GM23248 (cell line): ENCODE results near the gene TUBGCP6. TPM values are rescaled to one million over a fixed set of nuclear protein-coding genes. Genes with fewer than 3 reads are reported as not detected.

Experiments used
- DNase-seq: peaks from one replicate; pipeline ENCODE4 v3.0.0-alpha.2; 2015
- H2AFZ ChIP-seq: fragments of 200-600 bp; sonication (generic); 2 replicates; pipeline ENCODE4 v1.6.1; 2016; ENCODE audit warnings: antibody characterized with exemption
- H3F3A ChIP-seq: fragments of 200-600 bp; sonication (generic); 2 replicates; pipeline ENCODE4 v1.6.1; 2016; ENCODE audit warnings: mild to moderate bottlenecking, antibody characterized with exemption, mixed run types; ENCODE audit not compliant: insufficient read depth
- H3K27ac ChIP-seq: fragments of 200-600 bp; sonication (generic); 2 replicates; pipeline ENCODE4 v1.5.1; 2016; ENCODE audit warnings: mild to moderate bottlenecking
- H3K27me3 ChIP-seq: fragments of 200-600 bp; sonication (generic); replicated peaks from 2 replicates; pipeline ENCODE4 v1.6.1; 2016; ENCODE audit warnings: mild to moderate bottlenecking; ENCODE audit not compliant: insufficient read depth
- H3K36me3 ChIP-seq: fragments of 200-600 bp; sonication (generic); 2 replicates; pipeline ENCODE4 v1.6.1; 2016; ENCODE audit warnings: low read depth, mild to moderate bottlenecking
- H3K4me1 ChIP-seq: fragments of 200-600 bp; sonication (generic); 2 replicates; pipeline ENCODE4 v1.6.1; 2016; ENCODE audit warnings: mild to moderate bottlenecking; ENCODE audit not compliant: insufficient read depth
- H3K4me2 ChIP-seq: fragments of 200-600 bp; sonication (generic); one replicate; pipeline ENCODE4 v1.6.1; 2016; ENCODE audit warnings: mild to moderate bottlenecking; ENCODE audit not compliant: unreplicated experiment
- H3K4me3 ChIP-seq: fragments of 200-600 bp; sonication (generic); 2 replicates; pipeline ENCODE4 v1.5.1; 2016; ENCODE audit warnings: mild to moderate bottlenecking
- H3K79me2 ChIP-seq: fragments of 200-600 bp; sonication (generic); 2 replicates; pipeline ENCODE4 v1.6.1; 2016; ENCODE audit warnings: mild to moderate bottlenecking; ENCODE audit not compliant: insufficient read depth
- H3K9ac ChIP-seq: fragments of 200-600 bp; sonication (generic); 2 replicates; pipeline ENCODE4 v1.6.1; 2016; ENCODE audit warnings: mild to moderate bottlenecking
- H3K9me2 ChIP-seq: fragments of 200-600 bp; sonication (generic); 2 replicates; pipeline ENCODE4 v1.6.1; 2016; ENCODE audit warnings: mixed run types, mild to moderate bottlenecking, moderate library complexity; ENCODE audit not compliant: insufficient read depth
- H3K9me3 ChIP-seq: fragments of 200-600 bp; sonication (generic); one replicate; pipeline ENCODE4 v1.6.1; 2017; ENCODE audit warnings: low read depth
- H4K20me1 ChIP-seq: fragments of 200-600 bp; sonication (generic); 2 replicates; pipeline ENCODE4 v1.6.0; 2016; ENCODE audit not compliant: insufficient read depth
- EZH2 ChIP-seq: fragments of 200-600 bp; sonication (generic); IDR thresholded peaks from 2 replicates; pipeline ENCODE4 v1.6.1; 2018; ENCODE audit warnings: antibody characterized with exemption, mild to moderate bottlenecking; ENCODE audit not compliant: insufficient read depth, poor library complexity, severe bottlenecking
- EZH2phosphoT487 ChIP-seq: fragments of 200-600 bp; sonication (generic); IDR thresholded peaks from 2 replicates; pipeline ENCODE4 v1.6.1; 2018; ENCODE audit warnings: antibody characterized with exemption, moderate library complexity, mild to moderate bottlenecking, low read depth; ENCODE audit not compliant: insufficient read depth
- WGBS, 2 experiments: methylation state at CpG; one replicate each; pipeline ENCODE4 v1.1.6; 2015 to 2017; ENCODE audit warnings: low lambda C conversion rate in 2 of 2, low coverage in 1 of 2; ENCODE audit errors: missing lambda C conversion rate in 2 of 2; 5-methylcytosine and 5-hydroxymethylcytosine counted together
- in situ Hi-C: fragments of 300-500 bp; cut with MboI; formaldehyde crosslinking; loops from 2 replicates; pipeline ENCODE4 v1.15.0; 2020
- polyA plus RNA-seq: library from polyadenylated mRNA; unstranded; fragments of >200 nt; fragmentation: Nextera tagmentation; extraction: Ambion mirVana; gene quantifications from 2 replicates; pipeline ENCODE4 v1.2.1, GENCODE V29; 2016
- total RNA-seq: library from RNA; depleted of rRNA; stranded (reverse); fragments of >200 nt; shearing (Covaris generic); gene quantifications from 2 replicates; pipeline ENCODE4 v1.2.3, GENCODE V29; 2014

Gene TUBGCP6
- total and polyA plus RNA-seq, 2 experiments from 2014 or later, result 16.6 to 32.0 TPM

GRCh38 chr22:50199829-50200460 is 44.9 kb downstream of the TUBGCP6 start:
- Histone ChIP-seq H3K4me1 (peaks cover 8% of the 10 kb centered on the region), H3K36me3 (peaks cover 5% of the 10 kb centered on the region; the same call in 1 of the 2 replicates), H3K79me2 (peaks cover 37% of the 10 kb centered on the region), H4K20me1 (no peaks in the 10 kb centered on the region), H3F3A (no peaks in the 10 kb centered on the region; the same call in 1 of the 2 replicates), H3K9me2 (no peaks in the 10 kb centered on the region), H3K27ac (no peak overlapping the region), H3K4me3 (peak overlapping the region; percentile 94), H3K9me3 (no peaks in the 10 kb centered on the region), H3K27me3 (no peaks in the 10 kb centered on the region), H3K4me2 (peak overlapping the region; percentile 71), H3K9ac (peak overlapping the region; percentile 76), H2AFZ (peak overlapping the region; percentile 71)
- WGBS, 2 experiments, result 11 to 12% methylated on average over 31 to 33 of the region's 34 CpGs
- in situ Hi-C loops, result no loop called here
- DNase-seq, result peak; percentile 55
- TF ChIP-seq EZH2phosphoT487 (no peak), EZH2 (no peak)

GRCh38 chr22:50199251-50199721 is 45.5 kb downstream of the TUBGCP6 start:
- TF ChIP-seq EZH2phosphoT487, result no peak
- no peak for TF ChIP-seq EZH2
- Histone ChIP-seq H3F3A (no peaks in the 10 kb centered on the region; the same call in 1 of the 2 replicates), H3K4me1 (peaks cover 8% of the 10 kb centered on the region), H3K27me3 (no peaks in the 10 kb centered on the region), H3K79me2 (peaks cover 30% of the 10 kb centered on the region), H3K27ac (no peak overlapping the region), H2AFZ (no peak overlapping the region), H3K9me2 (no peaks in the 10 kb centered on the region), H3K4me3 (no peak overlapping the region), H3K9ac (no peak overlapping the region), H3K36me3 (peaks cover 5% of the 10 kb centered on the region; the same call in 1 of the 2 replicates), H4K20me1 (no peaks in the 10 kb centered on the region), H3K9me3 (no peaks in the 10 kb centered on the region), H3K4me2 (no peak overlapping the region)
- in situ Hi-C loops, result no loop called here
- WGBS, 2 experiments, result 81 to 87% methylated on average over 17 to 18 of the region's 18 CpGs
- no peak for DNase-seq

GRCh38 chr22:50198624-50199017 is 46.2 kb downstream of the TUBGCP6 start:
- Histone ChIP-seq H3K4me1 (peaks cover 8% of the 10 kb centered on the region), H3F3A (no peaks in the 10 kb centered on the region; the same call in 1 of the 2 replicates), H3K9me2 (no peaks in the 10 kb centered on the region), H3K27me3 (no peaks in the 10 kb centered on the region), H3K79me2 (peaks cover 24% of the 10 kb centered on the region), H3K4me2 (no peak overlapping the region), H4K20me1 (no peaks in the 10 kb centered on the region), H3K9me3 (no peaks in the 10 kb centered on the region), H3K27ac (no peak overlapping the region), H2AFZ (no peak overlapping the region), H3K9ac (no peak overlapping the region), H3K36me3 (peaks cover 5% of the 10 kb centered on the region; the same call in 1 of the 2 replicates), H3K4me3 (no peak overlapping the region)
- 96 to 99% methylated on average over 15 to 16 of the region's 16 CpGs for WGBS, 2 experiments
- in situ Hi-C loops, result no loop called here
- DNase-seq, result no peak
- TF ChIP-seq EZH2 (no peak), EZH2phosphoT487 (no peak)

GRCh38 chr22:50197856-50198623 is 46.8 kb downstream of the TUBGCP6 start:
- peaks cover 19% of the 10 kb centered on the region for H3K79me2 ChIP-seq
- H3K36me3 ChIP-seq, result no peaks in the 10 kb centered on the region; the same call in 1 of the 2 replicates
- H3K4me1 ChIP-seq, result peaks cover 8% of the 10 kb centered on the region
- no peaks in the 10 kb centered on the region for H3K9me3 ChIP-seq
- no peak overlapping the region for H3K27ac ChIP-seq
- H3K4me2 ChIP-seq, result no peak overlapping the region
- DNase-seq, result no peak
- TF ChIP-seq EZH2phosphoT487, result no peak
- TF ChIP-seq EZH2, result no peak
- no peaks in the 10 kb centered on the region; the same call in 1 of the 2 replicates for H3F3A ChIP-seq
- no peaks in the 10 kb centered on the region for H3K9me2 ChIP-seq
- no peak overlapping the region for H3K4me3 ChIP-seq
- H3K9ac ChIP-seq, result no peak overlapping the region
- H2AFZ ChIP-seq, result no peak overlapping the region
- no peaks in the 10 kb centered on the region for H3K27me3 ChIP-seq
- 93 to 97% methylated on average over 39 to 60 of the region's 61 CpGs for WGBS, 2 experiments
- in situ Hi-C loops, result no loop called here
- H4K20me1 ChIP-seq, result no peaks in the 10 kb centered on the region
